Germinal center (tissue), 1 donor: Measurements from ENCODE around the gene CDCA4.
"Not testable (repeated sequence)": the region's sequence is repeated elsewhere in the genome, so short reads cannot be mapped to it uniquely, and the experiment has no call there.

Source experiments
- DNase-seq: peaks from one replicate; pipeline ENCODE4 v3.0.0; 2012; ENCODE audit warnings: mixed read lengths, low spot score

Gene CDCA4

DNA sequence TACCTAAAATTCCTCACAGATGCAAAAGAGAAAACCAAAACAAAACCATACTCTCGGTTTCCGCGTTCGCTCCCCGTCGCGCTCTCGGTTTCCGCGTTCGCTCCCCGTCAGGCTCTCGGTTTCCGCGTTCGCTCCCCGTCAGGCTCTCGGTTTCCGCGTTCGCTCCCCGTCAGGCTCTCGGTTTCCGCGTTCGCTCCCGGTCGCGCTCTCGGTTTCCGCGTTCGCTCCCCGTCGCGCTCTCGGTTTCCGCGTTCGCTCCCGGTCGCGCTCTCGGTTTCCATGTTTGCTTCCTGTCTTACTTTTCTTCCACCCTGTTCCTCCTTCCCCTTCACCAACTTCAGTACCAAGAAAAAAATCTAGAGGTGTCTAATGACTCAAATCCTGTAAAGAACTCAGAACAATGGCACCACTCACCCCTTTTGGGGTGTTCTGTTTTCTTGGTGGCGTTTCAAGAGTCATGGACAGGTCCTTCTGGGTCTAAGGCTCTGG, 12.6 kb upstream of the CDCA4 start:
- DNase-seq = not testable (repeated sequence)

DNA sequence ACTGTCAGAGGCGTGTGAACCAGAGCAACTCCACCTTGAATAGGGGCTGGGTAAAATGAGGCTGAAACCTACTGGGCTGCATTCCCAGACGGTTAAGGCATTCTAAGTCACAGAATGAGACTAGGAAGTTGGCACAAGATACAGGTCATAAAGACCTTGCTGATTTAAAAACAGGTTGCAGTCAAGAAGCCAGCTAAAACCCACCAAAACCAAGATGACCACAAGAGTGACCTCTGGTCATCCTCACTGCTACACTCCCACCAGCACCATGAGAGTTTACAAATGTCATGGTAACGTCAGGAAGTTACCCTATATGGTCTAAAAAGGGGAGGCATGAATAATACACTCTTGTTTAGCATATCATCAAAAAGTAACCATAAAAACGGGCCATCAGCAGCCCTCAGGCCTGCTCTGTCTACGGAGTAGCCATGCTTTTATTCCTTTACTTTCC, 11.6 kb upstream of the CDCA4 start:
- not testable (repeated sequence) for DNase-seq

DNA sequence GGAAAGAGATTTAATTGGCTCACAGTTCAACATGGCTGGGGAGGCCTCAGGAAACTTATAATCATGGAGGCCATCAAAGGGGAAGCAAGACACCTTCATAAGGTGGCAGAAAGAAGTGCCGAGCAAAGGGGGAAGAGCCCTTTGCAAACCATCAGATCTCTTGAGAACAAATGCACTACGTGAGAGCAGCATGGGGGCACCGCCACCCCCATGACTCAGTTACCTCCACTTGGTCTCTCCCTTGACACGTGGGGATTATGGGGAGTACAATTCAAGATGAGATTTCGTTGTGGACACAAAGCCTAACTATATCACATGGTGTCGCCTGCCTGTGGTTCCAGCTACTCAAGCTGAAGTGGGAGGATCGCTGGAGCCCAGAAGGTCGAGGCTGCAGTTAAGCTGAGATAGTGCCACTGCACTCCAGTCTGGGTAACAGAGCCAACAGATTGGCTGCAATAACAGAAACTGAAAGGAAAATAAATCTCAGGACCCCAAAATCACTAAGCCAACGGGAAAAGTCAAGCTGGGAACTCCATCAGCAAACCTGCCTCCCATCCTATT, 10.0 kb upstream of the CDCA4 start:
- no peak for DNase-seq

DNA sequence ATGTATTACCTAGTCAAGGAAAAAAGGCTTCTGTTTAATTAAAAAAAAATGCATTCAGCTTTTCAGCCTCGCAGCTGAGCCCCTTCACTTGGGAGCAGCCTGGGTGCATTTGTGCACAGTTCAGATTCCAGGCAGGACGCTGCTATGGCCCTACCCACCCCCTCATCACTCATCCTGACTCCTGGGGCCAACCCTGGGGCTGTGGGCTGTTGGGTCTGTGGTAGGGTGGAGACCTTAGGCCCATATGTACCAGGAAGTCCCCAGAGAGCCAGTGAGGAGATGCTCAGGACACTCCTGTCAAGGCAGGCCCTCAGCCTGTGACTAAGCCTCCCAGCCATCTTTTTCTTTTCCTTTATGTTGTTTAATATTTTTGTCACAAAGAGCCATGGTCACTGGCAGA, 9.3 kb upstream of the CDCA4 start:
- no peak for DNase-seq

DNA sequence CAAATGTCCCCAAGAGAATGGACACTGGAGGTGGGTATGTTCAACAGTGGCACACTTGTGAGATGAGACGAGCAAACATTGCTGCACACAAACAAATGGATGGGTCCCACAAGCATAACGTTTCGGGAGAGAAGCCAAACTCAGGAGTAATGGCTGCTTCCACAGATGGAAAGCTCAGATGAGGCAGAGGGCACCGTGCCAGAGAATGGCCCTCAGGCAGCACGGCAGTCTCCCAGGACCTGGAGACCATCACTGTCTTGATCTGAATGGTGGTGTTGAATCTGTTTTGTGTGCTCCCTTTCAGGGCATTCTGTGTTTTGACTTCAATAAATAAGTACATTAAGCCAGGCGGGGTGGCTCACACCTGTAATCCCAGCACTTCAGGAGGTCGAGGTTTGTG, 8.5 kb upstream of the CDCA4 start:
- DNase-seq = no peak

DNA sequence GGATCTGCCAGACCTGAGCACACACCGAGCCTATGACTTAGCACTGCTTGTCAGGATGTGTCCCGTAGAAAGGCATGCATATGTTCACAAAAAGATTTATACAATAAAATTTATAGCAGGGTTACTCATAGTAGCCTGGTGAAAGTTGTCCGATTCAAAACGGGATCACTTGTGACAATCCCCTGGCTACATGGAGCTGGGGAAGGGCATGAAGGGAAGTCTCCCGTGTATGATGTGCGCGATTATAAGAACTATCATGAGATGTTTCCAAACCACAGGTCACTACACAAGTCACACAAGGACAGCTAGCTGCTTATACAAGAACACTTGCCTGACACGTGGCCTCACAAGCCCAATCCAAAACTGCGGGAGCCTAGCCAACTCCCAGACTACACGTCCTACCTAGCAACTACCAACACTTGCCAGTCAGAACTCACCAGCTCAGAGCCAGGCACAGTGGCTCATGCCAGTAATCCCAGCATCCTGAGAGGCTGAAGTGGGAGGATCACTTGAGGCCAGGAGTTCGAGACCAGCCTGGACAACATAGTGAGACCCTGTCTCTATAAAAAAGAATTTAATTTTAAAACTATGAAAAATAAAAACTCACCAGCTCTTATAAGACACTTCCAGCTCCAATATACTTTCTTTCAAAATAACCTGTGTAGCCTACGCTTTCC, 7.5 kb upstream of the CDCA4 start:
- no peak for DNase-seq

DNA sequence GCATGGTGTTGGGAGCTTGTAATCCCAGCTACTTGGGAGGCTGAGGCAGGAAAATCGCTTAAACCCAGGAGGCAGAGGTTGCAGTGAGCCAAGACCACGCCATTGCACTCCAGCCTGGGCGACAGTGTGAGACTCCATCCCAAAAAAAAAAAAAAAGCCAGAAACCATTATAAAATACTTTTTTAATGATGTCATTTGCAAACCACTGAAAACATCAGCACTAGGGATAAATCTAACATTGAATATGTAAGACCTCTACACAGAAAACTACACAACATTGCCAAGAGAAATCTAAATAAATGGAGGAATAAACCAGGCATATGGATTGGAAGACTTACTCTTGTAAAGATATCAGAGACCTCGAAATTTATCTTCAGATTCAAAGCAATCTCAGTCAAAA, 6.8 kb upstream of the CDCA4 start:
- DNase-seq = not testable (repeated sequence)

DNA sequence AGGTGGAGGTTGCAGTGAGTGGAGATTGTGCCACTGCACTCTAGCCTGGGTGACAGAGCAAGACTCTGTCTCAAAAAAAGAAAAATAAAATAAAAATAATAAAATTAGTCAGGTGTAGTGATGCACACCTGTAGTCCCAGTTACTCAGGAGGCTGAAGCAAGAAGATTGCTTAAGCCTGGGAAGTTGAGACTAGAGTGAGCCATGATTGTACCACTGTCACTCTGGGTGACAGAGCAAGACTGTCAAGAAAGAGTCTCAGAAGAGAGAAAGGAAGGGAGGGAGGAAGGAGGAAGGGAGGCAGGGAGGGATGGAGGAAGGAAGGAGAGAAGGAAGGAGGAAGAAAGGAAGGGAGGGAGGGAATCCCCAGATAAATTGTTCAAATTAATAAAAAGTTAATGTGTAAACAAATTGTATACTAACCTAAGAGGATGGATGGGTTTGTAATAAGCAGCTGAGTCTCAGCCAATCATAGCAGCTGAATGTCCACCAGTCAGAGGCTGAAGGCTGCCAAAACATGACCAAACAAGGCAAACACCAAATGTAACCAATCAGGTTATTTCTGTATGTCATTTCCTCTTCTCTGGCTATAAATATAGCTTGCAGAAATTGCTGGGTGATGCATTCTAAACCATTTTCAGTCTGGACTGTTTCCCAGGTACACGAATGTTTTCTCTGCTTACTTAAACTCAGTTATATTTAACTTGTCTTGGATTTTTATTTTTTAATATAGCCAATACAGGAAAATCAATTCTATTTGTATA, 6.1 kb upstream of the CDCA4 start:
- no peak for DNase-seq

DNA sequence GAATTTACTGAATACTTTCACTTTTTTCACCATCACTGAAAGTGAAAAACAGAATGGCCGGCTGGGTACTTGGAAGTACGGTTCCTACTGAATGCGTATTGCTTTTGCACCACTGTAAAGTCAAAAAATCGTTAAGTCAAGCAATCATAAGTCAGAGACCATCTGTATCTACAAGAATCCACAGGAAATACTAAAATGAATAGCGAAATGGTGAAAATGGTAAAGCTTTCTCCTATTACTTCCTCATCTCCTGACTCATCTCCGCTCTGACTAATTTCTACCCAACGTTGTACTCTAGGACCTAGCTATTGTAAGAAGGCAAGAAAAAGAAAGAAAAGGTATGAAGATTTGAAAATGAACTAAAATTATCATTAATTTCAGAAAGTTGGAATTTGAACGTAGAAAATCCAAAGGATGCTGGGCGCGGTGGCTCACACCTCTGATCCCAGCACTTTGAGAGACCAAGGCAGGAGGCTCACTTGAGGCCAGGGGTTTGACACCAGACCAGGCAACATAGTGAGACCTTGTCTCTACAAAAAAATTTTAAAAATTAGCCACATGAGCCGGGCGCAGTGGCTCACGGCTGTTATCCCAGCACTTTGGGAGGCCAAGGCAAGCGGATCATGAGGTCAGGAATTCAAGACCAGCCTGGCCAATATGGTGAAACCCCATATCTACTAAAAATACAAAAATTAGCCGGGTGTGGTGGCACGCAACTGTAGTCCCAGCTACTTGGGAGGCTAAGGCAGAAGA, 5.3 kb upstream of the CDCA4 start:
- no peak for DNase-seq

DNA sequence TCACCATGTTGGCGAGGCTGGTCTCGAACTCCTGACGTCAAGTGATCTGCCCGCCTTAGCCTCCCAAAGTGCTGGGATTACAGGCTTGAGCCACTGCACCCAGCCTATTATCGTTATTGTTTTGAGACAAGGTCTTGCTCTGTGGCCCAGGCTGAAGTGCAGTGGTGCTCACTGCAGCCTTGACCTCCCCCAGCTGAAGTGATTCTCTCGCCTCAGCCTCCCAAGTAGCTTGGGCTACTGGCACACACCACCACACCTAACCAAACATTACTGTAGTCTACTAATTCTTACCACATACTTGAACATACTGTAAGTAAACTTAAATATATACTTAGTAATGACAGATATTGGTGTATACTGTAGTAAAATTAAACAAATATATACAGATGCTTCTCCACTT, 4.5 kb upstream of the CDCA4 start:
- DNase-seq = no peak

DNA sequence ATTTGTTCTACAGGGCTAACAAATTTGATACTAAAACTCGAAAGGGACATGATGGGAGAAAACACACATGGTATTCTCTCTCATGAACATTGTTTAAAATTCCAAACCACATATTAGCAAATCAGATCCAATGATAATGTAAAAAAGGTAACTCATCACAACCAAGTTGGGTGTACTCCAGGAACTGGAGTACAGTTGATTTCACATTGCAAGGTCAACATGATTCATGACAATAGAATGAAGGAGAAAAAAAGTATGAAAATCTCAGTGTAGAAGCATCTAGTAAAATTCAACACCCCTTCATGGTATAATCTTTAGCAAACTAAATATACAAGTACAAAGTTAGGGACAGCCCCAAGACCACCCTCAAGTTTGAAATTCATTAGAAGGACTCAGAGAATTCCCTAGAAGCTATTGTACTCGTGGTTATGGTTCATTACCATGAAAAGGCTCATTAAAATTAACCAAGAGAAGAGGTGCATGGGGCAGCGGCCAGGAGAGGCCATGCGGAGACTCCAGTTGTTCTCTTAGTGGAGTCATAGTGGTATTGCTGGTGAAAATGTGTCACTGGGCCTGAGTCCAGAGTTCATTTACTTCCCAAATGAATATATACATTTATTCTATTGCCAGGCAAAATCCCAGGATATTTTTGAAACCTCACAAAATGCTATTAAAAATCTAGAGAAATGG, 3.1 kb upstream of the CDCA4 start:
- no peak for DNase-seq

DNA sequence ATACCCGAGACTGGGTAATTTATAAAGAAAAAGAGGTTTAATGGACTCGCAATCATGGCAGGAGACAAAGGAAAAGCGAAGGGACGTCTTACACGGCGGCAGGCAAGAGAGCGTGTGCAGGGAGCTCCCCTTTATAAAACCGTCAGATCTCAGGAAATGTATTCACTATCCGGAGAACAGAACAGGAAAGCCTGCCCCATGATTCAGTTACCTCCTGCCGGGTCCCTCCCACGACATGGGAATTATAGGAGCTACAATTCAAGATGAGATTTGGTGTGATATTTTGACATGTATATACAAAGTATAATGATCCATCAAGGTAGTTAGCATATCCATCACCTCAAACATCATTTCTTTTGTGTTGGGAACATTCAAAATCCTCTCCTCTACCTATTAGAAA, 2.3 kb upstream of the CDCA4 start:
- no peak for DNase-seq

DNA sequence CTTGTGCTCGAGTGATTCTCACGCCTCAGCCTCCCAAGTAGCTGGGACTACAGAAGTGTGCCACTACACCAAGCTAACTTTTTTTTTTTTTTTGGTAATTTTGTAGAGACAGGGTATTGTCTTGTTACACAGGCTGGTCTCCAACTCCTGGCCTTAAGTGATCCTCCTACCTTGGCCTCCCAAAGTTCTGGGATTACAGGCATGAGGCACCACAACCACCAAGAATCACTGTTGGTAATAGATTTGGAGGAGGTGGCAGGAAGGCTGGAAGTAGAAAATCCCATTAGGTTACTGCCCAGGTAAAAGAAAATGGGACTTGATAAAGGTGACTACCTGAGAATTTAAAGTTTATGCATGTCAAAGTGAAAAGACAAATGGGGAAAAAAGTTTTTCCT, 1.4 kb upstream of the CDCA4 start:
- no peak for DNase-seq

DNA sequence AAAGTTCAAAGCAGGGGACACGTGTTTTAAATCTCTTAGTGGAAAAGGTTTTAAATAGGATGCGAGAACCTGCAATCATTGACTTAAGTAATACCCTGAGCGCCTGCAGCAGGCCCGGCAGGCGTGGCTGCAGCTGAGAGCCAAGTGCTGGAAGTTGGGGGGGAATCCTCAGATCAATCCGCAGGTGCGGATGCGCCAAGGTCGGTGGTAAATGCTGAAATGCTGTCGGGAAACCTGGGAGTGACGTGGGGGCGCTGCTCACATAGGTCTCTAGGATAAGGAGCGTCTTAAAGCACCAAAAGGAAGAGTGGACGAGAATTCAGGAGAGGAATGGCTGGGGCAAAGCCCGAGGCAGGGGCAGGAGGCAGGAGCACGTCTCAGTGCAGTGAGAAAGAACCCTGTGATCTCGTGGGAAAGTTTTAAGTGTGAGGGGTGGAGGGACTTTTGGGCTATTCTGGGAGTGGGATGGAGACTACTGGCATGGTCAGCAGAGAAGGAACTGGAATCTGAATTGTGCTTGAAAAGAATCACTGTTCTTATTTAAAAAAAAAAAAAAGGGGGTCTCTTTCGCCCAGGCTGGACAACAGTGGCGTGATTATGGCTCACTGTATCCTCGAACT, 883 bp upstream of the CDCA4 start:
- peak; percentile 26 for DNase-seq

DNA sequence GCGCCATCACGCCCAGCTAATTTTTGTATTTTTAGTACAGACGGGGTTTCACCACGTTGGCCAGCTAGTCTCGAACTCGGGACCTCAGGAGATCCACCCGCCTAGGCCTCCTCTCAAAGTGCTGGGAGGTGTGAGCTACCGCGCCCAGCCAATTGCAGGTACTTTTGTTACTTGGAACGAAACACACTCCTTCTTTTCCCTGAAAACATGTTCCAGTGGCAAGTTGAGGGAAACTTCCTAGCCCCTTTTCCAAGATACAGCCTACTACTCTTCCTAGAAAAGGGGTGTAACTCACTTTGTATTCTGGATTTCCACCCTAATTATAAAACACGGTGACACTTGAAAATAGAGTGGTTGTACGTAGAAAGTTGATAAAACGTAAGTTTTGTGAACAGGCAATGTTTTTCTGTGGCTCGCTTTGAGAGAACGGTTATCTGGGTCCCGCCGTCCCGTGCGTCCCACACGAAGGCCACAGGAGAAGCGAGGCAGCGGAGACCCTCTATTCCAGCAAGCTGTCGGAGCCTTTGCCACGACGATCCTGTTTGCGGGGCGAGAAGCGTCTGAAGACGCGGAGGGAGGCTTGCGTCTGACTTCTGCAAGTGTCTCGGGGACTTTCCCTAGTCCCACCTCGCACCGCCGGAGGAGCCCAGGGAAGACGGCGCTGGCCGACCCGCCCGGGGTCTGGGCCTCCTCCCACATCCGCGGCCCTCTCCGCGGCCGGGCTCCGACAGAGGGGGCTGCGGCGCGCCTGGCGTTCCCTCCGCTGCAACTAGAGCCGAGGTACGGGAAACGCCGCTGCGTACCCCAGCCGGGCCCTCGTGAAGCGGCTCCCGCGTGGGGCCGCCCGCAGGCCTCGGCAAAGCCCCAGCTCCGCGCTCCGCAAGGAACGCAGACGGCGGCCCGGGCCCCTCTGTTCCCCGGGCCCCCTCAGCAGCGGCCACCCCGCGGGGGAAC, 745 bp downstream of the CDCA4 start:
- peak; percentile 61 for DNase-seq

DNA sequence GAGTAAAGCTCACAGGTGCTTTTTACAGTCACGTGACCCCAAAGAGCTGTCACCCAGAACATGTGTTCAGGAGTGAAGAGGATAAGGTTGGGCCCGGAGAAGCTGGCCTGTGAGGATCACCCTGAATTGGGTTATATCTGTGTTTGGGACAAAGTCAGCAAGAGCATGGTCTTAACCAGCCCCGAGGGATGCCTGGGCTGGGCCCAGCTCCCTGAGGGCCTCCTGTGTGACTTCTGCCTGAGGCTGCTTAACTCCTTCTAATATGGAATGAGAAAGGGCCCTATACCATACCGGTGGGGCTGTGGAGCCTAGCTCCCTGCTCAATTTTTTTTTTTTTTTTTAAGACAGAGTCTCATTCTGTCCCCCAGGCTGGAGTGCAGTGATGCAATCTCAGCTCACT, 2.5 kb downstream of the CDCA4 start:
- DNase-seq = no peak

DNA sequence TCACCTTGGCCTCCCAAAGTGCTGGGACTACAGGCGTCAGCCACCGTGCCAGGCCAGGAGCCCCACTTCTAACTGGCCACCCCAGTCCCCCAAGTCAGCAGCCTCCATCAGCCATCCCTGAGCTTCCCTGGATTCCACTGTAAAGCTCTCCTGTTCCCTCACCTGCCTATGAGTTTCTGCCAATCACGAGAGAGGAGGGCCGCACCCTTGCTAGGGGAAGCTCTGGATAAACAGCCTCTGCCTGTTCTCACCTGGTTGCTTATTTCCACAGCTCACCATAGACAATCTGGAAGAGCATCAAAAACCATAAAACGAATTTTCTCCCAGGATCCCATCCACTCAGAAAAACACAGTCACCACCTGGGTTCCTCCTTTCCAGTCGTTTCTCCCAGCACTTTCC, 5.0 kb downstream of the CDCA4 start:
- no peak for DNase-seq

DNA sequence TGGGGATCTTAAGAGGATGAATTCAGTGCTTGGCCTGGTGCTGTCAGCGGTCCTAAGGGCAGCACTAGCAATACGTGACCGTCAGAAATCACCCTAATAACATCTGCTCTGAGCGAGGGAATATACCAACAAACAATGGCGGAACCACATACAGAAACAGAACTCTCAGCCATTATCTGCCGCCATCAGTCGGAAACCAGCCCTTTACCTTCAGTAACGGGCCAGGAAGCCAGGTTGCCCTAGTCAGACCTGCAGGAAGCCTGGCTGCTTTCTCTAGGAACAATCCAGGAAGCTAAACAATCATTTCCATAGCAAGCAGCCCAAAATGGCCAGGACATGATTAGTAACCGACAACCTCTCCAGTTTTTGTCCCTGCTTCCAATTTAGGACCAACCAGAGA, 5.6 kb downstream of the CDCA4 start:
- DNase-seq = no peak

DNA sequence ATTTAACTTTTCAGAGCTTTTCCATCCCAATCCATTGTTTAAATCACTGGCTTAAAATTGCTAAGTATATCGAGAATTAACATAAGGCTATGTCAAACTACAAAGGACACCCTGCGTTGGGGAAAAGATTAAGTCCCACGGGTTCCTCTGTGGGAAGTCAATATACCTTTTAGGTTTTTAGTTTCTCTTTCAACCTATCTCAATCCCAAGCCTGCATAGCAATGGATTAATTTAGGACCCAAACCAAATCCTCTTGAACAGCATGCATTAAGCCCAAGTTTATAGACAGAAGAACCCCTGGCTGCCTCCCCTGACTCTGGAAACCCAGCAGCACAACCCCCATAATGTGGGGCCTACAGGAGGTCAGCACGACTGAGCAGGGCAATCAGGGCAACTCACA, 6.3 kb downstream of the CDCA4 start:
- no peak for DNase-seq

DNA sequence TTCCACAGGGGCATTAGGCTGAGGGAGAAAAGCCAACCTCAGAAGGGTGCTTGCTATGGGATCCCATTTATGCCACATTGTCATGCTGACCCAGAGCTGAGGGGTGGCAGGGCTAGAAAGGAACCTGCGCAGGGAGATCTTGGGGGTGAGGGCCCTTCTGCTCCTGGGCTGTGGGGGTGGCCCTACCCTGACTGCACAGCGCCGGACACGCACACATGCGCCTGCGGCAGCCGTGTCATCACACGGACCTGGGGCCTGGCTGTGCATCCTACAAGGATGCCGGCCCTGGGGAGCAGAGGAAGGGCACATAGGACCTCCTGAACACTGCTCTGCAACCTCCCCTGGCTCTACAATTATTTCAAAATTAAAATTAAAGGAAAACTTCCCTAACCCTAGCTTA, 6.9 kb downstream of the CDCA4 start:
- DNase-seq = no peak
